ENCODE results near the gene KIAA1614.
A peak's percentile ranks its signal among the peaks of the same experiment; 100 is the strongest.

KIAA1614 gene

GRCh38 chr1:180912801-180913565, at the start of gene KIAA1614:
Gene KIAA1614, plus strand, starts transcription at chr1:180912897. Its CDS starts 347 bp downstream, at chr1:180913244.
- no peak for DNase-seq

- peak; percentile 56 to 87 for DNase-seq
Measured at GRCh38 chr1:180863158-180863775, 49.4 kb upstream of the KIAA1614 start.

- DNase-seq, result peak; percentile 69 to 90
Measured at GRCh38 chr1:180881806-180882509, 30.7 kb upstream of the KIAA1614 start.

GRCh38 chr1:180884588-180885300, 28.0 kb upstream of the KIAA1614 start:
- no peak for DNase-seq

- DNase-seq, result no peak
Measured at GRCh38 chr1:180886338-180886737, 26.4 kb upstream of the KIAA1614 start.

- DNase-seq, result no peak
Measured at GRCh38 chr1:180887841-180888240, 24.9 kb upstream of the KIAA1614 start.

GRCh38 chr1:180888870-180889269, 23.8 kb upstream of the KIAA1614 start:
- DNase-seq, result no peak

GRCh38 chr1:180889325-180889724, 23.4 kb upstream of the KIAA1614 start:
- DNase-seq, result no peak

GRCh38 chr1:180892272-180892671, 20.4 kb upstream of the KIAA1614 start:
- DNase-seq, result no peak

- no peak for DNase-seq
Measured at GRCh38 chr1:180892675-180893074, 20.0 kb upstream of the KIAA1614 start.

GRCh38 chr1:180893614-180894013, 19.1 kb upstream of the KIAA1614 start:
- DNase-seq, result no peak

GRCh38 chr1:180896161-180896560, 16.5 kb upstream of the KIAA1614 start:
- no peak for DNase-seq

GRCh38 chr1:180898441-180899219, 14.1 kb upstream of the KIAA1614 start:
- no peak for DNase-seq

- DNase-seq, result no peak
Measured at GRCh38 chr1:180899262-180899661, 13.4 kb upstream of the KIAA1614 start.

- no peak for DNase-seq
Measured at GRCh38 chr1:180901076-180901990, 11.4 kb upstream of the KIAA1614 start.

GRCh38 chr1:180902541-180902940, 10.2 kb upstream of the KIAA1614 start:
- no peak for DNase-seq

- no peak for DNase-seq
Measured at GRCh38 chr1:180905927-180906326, 6.8 kb upstream of the KIAA1614 start.

GRCh38 chr1:180906511-180906910, 6.2 kb upstream of the KIAA1614 start:
- no peak for DNase-seq

GRCh38 chr1:180907313-180908055, 5.2 kb upstream of the KIAA1614 start:
- no peak for DNase-seq

GRCh38 chr1:180908074-180908765, 4.5 kb upstream of the KIAA1614 start:
- no peak for DNase-seq
